Measurements from ENCODE around the gene CD22.
"Not testable (repeated sequence)": the region's sequence is repeated elsewhere in the genome, so short reads cannot be mapped to it uniquely, and the experiment has no call there.

Gene CD22

GRCh38 chr19:35328851-35329285 is at the start of gene CD22:
Gene CD22 (plus strand): TSS chr19:35329187. CDS start chr19:35332041, 2,854 bp downstream.
- DNase-seq = no peak

GRCh38 chr19:35279374-35279773 is 49.6 kb upstream of the CD22 start:
- no peak for DNase-seq

DNA sequence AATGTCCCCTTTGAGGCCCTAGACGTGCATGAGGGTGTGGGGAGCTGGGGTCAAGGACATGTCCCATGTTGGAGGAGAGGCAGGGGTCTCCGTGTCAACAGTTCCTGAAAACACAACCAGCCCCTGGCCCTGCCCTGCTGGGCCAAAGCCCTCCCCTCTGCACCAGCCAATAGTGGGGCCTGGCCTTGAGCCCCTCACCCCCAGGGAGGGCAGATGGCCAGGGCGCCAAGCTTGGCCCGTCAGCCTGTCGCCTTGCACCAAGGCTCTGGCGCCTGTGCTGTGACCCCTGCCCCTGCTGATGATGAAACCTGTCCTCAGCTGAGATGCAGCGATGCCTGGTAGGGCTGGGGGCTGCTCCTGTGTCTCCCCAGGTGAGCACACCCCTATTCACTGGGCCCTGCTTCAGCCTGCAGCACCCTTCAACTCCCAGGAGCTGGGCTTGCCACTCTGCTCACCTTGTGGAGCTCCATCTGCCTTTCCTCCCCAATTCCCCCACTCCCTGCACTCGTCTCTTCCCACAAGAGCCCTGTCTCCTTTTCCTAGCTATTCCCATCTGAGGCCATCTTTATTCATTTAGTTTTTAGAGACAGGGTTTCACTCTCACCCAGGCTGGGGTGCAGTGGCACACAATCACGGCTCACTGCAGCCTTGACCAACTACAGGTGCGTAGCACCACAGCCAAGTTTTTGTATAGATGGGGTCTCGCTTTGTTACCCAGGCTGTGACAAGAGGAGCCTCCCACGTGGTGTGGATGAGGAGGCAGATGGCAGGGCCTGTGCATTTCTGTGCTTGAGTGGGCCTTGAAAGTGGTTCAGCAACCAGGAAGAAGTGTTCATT is 48.8 kb upstream of the CD22 start:
- no peak for DNase-seq

GRCh38 chr19:35281303-35281702 is 47.7 kb upstream of the CD22 start:
- no peak for DNase-seq

DNA sequence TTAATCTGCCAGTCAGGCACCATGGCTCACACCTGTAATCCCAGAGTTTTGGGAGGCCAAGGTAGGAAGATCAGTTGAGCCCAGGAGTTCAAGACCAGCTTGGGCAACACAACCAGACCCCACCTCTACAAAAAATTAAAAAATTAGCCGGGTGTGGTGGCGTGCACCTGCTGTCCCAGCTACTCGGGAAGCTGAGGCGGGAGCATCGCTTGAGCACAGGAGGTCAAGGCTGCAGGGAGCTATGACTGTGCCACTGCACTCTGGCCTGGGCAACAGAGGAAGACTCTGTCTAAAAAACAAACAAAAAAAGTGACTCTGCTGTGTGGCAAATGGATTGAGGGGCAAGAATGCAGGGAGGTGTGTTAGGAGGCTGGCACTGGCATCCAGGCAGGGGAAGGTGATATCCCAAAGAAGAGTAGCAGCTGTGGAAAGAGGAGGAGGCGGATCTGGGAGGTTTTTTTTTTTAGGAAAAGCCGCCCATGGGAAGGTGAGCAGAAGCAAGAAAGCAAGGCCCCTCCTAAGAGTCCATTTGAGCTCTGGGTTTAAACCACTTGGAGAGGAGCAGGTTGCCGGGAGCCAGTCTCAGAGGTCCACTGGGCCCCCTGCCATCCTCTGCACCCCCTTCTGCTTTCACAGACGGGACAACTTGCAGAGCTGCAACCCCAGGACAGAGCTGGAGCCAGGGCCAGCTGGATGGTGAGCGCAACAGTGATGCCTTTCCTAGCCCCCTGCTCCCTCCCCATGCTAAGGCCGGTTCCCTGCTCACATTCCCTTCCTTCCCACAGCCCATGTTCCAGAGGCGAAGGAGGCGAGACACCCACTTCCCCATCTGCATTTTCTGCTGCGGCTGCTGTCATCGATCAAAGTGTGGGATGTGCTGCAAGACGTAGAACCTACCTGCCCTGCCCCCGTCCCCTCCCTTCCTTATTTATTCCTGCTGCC is 44.6 kb upstream of the CD22 start:
- no peak for DNase-seq

- no peak for DNase-seq
Observed at GRCh38 chr19:35285095-35285449, 43.9 kb upstream of the CD22 start.

- not testable (repeated sequence) for DNase-seq
Observed at GRCh38 chr19:35285465-35285864, 43.5 kb upstream of the CD22 start.

DNA sequence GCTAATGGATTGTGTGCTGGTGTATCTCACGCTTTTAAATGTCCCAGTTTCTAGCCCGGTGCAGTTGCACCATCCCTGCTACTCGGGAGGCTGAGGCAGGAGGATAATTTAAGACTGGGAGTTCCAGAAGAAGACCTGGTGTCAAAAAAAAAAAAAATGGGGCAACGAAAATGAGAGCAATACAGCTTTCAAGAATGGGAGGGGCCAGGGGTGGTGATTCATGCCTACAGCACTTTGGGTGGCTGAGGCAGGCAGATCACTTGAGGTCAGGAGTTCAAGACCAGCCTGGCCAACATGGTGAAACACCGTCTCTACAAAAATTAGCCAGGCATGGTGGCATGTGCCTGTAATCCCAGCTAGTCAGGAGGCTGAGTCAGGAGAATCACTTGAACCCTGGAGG is 42.9 kb upstream of the CD22 start:
- DNase-seq = not testable (repeated sequence)

GRCh38 chr19:35287713-35288112 is 41.3 kb upstream of the CD22 start:
- DNase-seq = no peak

DNA sequence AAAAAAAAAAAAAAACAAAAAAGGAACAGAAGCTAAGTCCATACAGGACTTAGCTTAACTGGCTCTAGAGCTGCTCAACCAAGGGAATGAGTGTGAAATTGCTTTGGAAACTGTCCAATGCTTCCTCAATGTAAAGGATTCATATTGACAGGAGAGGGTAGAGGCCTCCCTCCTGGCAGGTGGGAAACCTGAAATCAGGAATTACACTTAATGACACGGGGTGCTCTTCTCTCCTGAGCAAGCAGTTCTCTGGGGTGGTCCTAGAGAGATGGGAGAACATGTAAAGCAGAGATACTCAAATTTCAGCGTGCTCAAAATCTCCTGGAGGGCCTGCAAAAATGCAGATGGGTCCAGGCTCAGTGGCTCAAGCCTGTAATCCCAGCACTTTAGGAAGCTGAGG is 40.7 kb upstream of the CD22 start:
- no peak for DNase-seq

DNA sequence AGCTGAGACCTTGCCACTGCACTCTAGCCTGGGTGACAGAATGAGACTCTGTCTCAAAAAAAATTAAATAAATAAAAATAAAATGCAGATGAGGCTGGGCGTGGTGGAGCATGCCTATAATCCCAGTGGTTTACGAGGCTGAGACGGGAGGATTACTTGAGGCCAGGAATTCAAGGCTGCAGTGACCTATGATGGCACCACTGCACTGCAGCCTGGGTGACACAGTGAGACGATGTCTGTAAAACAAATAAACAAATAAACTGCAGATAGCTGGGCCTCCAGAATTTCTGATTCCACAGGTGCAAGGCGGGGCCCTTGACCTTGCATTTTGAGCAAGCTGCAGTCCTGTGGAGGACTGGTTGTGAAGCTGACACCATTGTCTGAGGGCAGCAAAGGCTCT is 40.1 kb upstream of the CD22 start:
- DNase-seq = no peak

- DNase-seq = no peak
Observed at GRCh38 chr19:35290381-35291127, 38.4 kb upstream of the CD22 start.

DNA sequence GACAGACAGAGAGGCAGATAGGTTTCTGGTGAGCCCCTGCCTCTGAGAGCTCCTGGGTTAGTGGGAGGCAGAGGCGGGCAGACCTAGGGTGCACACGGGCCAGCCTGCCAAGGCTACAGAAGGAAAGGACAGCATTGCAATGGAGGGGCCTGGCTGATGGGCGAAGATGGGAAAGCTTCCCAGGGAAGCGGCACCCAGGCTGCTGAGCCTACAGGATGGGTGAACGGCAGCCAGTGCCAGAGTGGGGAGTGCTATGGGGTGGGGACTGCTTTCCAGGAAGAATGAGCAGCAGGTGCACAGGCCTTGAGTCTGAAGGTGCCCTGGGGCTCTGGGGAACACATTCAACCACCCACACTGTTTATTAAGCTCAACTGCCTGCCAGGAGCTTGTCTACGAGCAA is 37.7 kb upstream of the CD22 start:
- DNase-seq = no peak

DNA sequence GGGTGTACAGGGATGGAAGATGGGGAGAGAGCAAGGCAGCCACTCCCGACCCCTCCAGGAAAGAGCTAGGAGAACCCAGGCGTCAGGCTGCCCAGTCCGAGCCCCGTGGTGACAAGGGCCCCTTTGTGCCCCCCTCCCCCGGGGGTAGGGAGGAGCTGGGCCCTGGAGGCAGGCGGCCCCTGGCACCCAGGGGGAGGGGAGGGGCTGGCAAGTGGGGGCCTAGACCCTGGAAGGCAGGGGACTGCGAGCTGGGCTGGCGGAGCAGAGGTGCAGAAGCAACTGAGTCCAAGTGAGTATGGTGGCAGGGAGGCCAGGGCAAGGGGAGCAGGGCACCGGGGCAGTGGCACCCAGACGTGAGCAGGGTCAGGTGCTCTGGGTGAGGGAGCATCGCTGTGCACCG is 37.1 kb upstream of the CD22 start, which contains the start of gene MAG:
Gene MAG (plus strand): TSS at position 246 of the 400 bp plus-strand sequence. CDS start 3,248 bp downstream, outside the sequence.
- DNase-seq = no peak

DNA sequence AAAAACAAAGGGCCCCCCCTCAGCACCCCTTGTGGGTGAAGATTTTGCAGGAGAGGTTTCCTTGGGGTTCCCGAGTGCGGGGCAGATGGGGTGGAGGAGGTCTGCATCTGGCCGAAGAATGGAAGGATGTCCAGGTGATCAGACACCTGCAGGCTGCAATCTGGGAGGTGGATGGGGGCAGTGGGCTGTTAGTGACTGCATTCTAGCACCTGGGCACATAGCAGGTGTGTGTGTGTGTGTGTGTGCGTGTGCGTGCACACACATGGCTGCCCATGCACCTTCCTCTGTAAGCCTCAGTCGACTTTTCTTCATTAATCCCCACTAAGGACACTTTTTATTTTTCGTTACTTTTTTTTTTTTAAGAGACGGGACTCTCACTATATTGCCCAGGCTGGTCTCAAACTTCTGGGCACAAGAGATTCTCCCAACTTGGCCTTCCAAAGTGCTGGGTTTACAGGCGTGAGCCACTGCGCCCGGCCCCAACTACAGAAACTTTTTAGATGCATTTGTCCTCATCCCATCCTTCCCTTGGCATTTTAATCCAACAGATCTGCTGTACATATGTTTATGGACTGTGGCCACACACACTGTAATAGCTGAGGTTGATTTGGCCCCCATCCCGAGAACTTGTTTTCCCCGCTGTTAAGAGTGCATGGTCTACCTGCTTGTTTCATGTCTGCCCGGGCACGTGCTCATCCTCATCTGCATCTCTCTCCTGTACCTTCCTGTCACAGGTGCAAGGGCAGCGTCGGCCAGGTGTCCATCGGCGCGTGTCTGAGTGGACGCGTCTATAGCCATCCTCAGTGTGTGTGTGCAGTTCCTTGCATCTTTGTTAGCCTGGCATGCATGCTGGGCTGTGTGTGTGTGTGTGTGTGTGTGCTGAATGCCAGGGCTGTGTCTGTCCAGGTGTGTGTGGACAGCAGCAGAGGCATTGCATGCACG is 36.3 kb upstream of the CD22 start:
- DNase-seq = no peak

DNA sequence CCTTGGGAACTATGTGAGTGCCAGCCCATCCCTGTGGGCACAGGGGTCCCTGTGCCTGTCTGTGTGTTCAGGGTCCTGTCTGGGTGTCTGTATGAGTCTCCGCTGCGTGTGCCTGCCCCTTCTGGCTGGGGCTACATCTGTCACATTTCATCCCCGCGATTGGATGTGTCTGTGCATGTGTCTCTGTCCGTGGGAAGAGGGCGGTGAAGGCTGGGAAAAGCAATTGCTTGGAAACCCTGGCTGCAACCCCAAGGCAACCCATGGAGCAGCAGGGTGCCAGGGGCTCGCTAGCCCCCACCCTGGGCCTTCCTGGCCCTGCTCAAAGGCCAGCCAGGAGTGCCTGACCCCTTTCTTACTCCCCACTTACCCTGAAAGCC is 35.6 kb upstream of the CD22 start:
- no peak for DNase-seq

DNA sequence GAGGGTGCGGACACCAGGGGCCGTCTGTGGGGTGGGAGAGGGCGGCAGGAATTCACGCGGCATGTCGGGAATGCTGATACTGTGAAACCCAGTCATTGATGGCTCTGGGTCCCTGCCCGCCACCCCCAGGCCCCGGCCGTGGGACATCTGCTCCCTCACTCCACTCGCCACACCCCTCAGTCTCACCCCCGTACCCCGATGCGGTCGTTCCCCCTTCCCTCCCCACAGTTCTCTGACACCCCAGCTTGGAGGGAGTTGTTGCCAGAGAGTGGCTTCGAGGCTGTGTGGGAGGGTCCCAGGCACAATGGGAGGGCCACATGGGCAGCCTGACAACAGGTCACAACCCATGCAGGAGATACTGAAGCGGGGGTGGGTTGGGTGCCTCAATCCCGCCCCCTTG is 35.2 kb upstream of the CD22 start:
- DNase-seq = no peak

DNA sequence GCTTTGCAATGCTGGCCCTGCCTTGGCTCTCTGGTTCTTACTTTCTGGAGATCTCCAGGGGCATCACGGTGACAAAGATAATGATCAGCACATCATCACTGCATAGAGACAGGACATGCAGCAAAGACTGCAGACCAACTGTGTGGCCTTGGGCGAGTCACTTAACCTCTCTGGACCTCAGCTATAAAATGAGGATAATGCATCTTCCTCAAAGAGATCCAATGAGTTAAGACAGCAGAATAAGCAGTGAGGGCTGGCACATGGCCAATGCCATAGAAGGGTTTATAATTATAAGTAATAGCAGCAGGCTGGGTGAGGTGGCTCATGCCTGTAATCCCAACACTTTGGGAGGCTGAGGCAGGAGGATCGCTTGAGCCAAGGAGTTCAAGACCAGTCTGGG is 34.7 kb upstream of the CD22 start:
- no peak for DNase-seq

DNA sequence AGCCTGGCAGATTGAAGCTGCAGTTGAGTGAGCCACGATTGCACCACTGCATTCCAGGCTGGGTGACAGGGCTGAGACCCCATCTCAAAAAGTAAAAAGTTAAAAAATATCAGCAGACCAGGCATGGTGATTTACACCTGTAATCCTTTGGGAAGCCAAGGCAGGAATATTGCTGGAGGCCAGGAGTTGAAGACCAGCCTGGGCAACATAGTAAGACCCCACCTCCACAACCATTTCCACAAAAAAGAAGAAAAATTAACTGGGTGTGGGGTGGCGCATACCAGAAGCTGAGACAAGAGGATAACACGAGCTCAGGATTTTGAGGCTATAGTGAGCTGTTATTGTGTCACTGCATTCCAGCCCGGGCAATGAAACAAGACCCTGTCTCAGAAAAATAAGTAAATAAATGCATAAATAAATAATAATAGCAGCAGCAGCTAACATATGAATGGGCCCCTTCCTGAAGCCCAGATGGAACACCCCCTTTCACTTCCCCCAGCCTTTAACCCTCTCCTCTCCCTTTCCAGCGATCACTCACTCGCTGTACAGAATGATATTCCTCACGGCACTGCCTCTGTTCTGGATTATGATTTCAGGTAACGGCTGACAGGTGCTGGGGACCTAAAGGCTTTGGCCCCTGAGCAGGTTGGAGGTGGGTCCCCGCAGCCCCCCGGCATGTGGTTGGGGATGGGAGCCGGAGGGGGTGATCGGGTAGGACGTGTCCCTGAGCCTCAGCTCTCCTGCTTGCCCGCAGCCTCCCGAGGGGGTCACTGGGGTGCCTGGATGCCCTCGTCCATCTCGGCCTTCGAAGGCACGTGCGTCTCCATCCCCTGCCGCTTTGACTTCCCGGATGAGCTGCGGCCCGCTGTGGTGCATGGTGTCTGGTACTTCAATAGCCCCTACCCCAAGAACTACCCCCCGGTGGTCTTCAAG is 33.9 kb upstream of the CD22 start:
- DNase-seq = no peak

DNA sequence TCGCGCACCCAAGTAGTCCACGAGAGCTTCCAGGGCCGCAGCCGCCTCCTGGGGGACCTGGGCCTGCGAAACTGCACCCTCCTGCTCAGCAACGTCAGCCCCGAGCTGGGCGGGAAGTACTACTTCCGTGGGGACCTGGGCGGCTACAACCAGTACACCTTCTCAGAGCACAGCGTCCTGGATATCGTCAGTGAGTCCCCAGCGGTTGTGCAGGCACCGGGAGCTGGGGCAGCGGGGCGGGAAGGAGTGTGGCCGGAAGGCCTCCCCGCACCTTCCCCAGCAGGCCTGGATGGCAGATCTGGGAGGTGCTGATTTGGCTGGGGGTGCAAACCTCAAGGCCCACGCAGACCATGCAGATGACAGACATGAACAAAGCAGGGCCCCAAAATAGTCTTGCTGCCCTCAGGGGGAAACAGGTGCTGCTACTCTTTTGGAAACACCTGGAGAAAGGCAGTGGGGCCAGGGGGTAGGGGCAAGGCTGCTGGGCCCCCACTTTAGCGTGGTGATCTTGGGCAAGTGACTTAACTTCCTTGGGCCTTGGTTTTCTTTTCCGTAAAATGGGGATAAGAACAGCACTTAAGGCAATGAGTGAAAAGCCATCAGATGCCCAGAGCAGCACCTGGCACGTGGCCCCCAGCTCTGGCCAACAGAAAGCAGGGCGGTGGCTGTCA is 33.1 kb upstream of the CD22 start:
- DNase-seq = peak; percentile 58
